GM19193 (cell line): ENCODE data around the gene TTLL7.

Experiments
- POLR2A ChIP-seq: IDR thresholded peaks from 4 replicates; pipeline ENCODE4 v1.6.1; 2011; ENCODE audit not compliant: insufficient read depth, insufficient read length; ENCODE audit errors: extremely low read depth

Gene TTLL7

DNA sequence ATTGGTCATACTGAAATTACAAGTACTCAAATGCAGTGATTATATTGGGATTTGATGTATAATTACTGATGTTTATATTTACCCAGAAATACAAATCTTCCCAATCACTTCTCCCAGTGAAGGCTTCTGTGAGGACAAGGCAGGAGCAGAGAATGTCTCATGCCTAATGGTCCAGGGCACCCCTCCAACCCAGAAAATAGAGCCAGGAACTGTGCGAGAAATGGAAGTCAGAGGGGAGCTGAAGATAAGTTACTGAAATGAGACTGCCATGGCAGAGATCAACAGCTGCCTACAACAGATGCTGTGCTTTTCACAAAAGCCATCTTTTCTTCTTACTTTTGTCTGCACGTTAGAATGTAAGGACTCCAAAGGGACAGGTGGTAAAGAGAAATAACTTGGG lies 171.2 kb downstream of the TTLL7 start:
- TF ChIP-seq POLR2A, result no peak

DNA sequence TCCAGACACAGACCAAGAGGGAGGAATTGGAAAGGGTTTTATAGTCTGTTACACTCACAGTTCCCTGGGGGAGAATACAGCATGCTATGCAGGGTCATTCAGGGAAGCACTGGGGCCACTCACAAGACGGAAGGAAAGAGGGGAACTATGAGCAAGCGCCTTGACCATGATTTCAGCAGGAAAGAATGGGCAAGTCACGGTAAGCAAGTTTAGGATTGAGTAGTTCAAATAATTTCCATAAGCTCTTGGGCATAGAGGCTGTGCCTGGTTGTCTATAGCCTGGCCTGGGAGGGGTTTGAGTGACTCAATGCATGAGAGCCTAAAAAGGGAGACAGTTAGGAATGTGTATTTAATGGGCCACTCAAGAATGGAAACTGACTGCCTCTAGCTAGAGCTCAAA lies 176.7 kb downstream of the TTLL7 start:
- no peak for TF ChIP-seq POLR2A

DNA sequence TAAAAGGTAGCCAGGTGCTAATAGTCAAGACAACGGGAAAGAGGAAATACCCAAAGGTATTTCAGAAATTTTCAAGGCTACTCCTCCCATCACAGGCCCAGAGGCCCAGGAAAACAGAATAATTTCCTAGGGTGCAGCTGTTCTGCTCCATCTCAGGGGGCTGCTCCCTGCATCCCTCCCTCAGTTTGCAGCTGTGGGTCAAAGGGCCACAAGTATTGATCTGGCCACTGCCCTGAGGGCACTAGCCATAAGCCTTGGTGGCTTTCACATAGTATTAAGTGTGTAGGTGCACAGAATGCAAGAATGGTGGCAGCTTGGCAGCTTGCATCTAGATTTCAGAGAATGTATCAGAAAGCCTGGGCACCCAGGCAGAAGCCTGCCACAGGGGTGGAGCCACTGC lies 179.5 kb downstream of the TTLL7 start:
- TF ChIP-seq POLR2A, result no peak

DNA sequence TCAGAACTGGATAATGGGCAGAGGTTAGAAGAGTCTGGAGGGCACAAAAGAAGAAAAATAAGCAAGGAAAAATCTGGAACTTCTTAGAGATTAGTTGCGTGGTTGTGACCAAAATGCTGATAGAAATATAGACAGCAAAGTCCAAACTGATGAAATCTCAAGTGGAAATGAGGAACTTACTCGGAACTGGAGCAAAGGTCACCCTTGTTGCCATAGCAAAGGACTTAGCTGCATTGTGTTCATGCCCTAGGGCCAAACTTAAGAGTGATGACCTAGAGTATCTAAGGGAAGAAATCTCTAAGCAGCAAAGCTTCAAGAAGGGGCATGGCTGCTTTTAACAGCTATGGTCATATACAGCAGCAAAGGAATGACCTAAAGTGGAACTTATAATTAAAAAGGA lies 180.0 kb downstream of the TTLL7 start:
- TF ChIP-seq POLR2A, result no peak

DNA sequence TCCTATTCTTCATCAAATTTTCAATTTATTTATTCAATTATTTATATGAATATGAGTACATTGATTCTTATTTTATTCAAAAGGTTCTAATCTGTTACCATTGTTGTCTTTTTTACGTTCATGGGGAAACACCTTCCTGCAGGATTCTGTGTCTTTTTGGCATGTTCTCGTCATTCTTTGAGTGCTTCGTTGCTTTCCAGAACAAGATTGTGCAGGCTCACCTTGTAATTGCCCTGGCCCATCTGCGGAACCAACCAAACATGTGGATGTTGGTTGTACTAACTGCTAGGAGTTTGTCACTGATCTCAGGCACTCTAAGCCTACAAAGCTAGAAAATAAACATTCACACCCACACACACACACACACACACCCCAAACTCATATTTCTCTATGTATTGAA lies 182.1 kb downstream of the TTLL7 start:
- no peak for TF ChIP-seq POLR2A

DNA sequence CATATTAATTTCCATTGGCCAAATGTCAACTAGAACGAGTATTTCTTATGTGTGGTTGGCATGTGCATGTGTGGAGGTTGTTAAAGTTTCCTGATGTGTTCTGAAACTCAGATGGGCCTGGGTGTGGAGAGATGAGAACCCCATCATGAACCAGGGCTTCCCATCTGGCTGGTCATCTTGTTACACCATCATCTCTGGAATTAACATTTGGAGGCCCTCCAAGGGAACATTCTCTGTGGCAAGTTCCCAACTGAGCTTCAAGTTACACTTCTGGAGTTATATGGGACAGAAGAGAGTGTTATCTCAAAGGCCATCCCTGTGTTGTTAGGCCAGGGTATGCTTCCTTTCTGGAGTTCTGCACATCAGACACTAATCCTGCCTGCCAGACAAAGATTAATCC lies 183.6 kb downstream of the TTLL7 start:
- no peak for TF ChIP-seq POLR2A
